ENCODE results near the gene SHC2. TPM values are rescaled to one million over a fixed set of nuclear protein-coding genes. Genes with fewer than 3 reads are reported as not detected.

The SHC2 gene
- polyA plus RNA-seq, 4 donors = 7.6 to 18.9 (median 12.3) TPM

GRCh38 chr19:478976-479375 is 18.1 kb upstream of the SHC2 start:
- DNase-seq (no peak), FAIRE-seq (no peak)
- Histone ChIP-seq H3K4me3 (ENCODE audit: low read depth in 1 of 3, low read length in 3 of 3) (no peak overlapping the region), H3K27ac (ENCODE audit: low read depth in 1 of 3, low read length in 2 of 3) (no peak overlapping the region), H3K4me1 (ENCODE audit: control insufficient read depth in 3 of 3, insufficient read depth in 2 of 3, low read depth in 1 of 3, low read length in 2 of 3) (no peaks in the 10 kb centered on the region), H3K9me3 (ENCODE audit: control insufficient read depth in 2 of 2, insufficient read depth in 1 of 2, low read depth in 1 of 2, low read length in 1 of 2) (no peaks in the 10 kb centered on the region), H3K36me3 (ENCODE audit: control insufficient read depth in 3 of 3, insufficient read depth in 2 of 3, low read depth in 1 of 3, low read length in 3 of 3) (no peaks in the 10 kb centered on the region), H3K27me3 (ENCODE audit: control insufficient read depth in 3 of 3, insufficient read depth in 3 of 3, low read length in 3 of 3) (no peaks in the 10 kb centered on the region)
- WGBS, 3 donors = 67 to 71% (median 70%) methylated on average over 14 of the region's 14 CpGs

- Histone ChIP-seq H3K27me3 (ENCODE audit: control insufficient read depth in 3 of 3, insufficient read depth in 3 of 3, low read length in 3 of 3) (no peaks in the 10 kb centered on the region), H3K4me1 (ENCODE audit: control insufficient read depth in 3 of 3, insufficient read depth in 2 of 3, low read depth in 1 of 3, low read length in 2 of 3) (no peaks in the 10 kb centered on the region), H3K9me3 (ENCODE audit: control insufficient read depth in 2 of 2, insufficient read depth in 1 of 2, low read depth in 1 of 2, low read length in 1 of 2) (no peaks in the 10 kb centered on the region), H3K36me3 (ENCODE audit: control insufficient read depth in 3 of 3, insufficient read depth in 2 of 3, low read depth in 1 of 3, low read length in 3 of 3) (no peaks in the 10 kb centered on the region), H3K4me3 (ENCODE audit: low read depth in 1 of 3, low read length in 3 of 3) (no peak overlapping the region), H3K27ac (ENCODE audit: low read depth in 1 of 3, low read length in 2 of 3) (no peak overlapping the region)
- FAIRE-seq = no peak
- 76 to 84% (median 84%) methylated on average over 25 to 26 of the region's 26 CpGs for WGBS, 3 donors
- DNase-seq = no peak
These were observed 17.5 kb upstream of the SHC2 start for GRCh38 chr19:478236-478903.

DNA sequence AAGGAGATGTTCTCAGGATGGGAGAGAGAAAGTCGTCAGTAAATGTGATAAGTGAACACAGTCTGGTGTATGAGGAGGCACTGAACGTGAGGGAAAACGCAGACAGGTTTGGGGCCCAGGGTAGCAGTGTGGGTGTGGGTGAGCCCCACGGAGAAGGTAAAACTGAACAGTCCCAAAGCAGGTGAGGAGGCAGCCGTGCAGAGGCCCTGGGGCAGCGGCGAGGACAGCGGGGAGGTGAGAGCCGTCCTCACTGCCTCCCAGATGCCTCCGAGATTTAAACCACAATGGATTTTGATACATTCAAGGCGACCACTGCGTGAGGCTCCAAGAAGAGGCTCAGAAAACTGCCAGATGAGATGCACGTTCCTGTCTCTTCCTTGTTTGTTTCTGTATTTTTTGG is 14.5 kb upstream of the SHC2 start:
- Histone ChIP-seq H3K27ac (ENCODE audit: low read depth in 1 of 3, low read length in 2 of 3) (no peak overlapping the region), H3K36me3 (ENCODE audit: control insufficient read depth in 3 of 3, insufficient read depth in 2 of 3, low read depth in 1 of 3, low read length in 3 of 3) (no peaks in the 10 kb centered on the region), H3K27me3 (ENCODE audit: control insufficient read depth in 3 of 3, insufficient read depth in 3 of 3, low read length in 3 of 3) (no peaks in the 10 kb centered on the region), H3K4me3 (ENCODE audit: low read depth in 1 of 3, low read length in 3 of 3) (no peak overlapping the region), H3K4me1 (ENCODE audit: control insufficient read depth in 3 of 3, insufficient read depth in 2 of 3, low read depth in 1 of 3, low read length in 2 of 3) (no peaks in the 10 kb centered on the region), H3K9me3 (ENCODE audit: control insufficient read depth in 2 of 2, insufficient read depth in 1 of 2, low read depth in 1 of 2, low read length in 1 of 2) (no peaks in the 10 kb centered on the region)
- 67 to 76% (median 76%) methylated on average over 13 of the region's 13 CpGs for WGBS, 3 donors
- DNase-seq (no peak), FAIRE-seq (no peak)

GRCh38 chr19:474126-475078 is 13.6 kb upstream of the SHC2 start:
- Histone ChIP-seq H3K27ac (ENCODE audit: low read depth in 1 of 3, low read length in 2 of 3) (no peak overlapping the region), H3K36me3 (ENCODE audit: control insufficient read depth in 3 of 3, insufficient read depth in 2 of 3, low read depth in 1 of 3, low read length in 3 of 3) (no peaks in the 10 kb centered on the region), H3K4me3 (ENCODE audit: low read depth in 1 of 3, low read length in 3 of 3) (no peak overlapping the region), H3K4me1 (ENCODE audit: control insufficient read depth in 3 of 3, insufficient read depth in 2 of 3, low read depth in 1 of 3, low read length in 2 of 3) (no peaks in the 10 kb centered on the region), H3K9me3 (ENCODE audit: control insufficient read depth in 2 of 2, insufficient read depth in 1 of 2, low read depth in 1 of 2, low read length in 1 of 2) (no peaks in the 10 kb centered on the region), H3K27me3 (ENCODE audit: control insufficient read depth in 3 of 3, insufficient read depth in 3 of 3, low read length in 3 of 3) (no peaks in the 10 kb centered on the region)
- FAIRE-seq = no peak
- DNase-seq = no peak
- WGBS, 3 donors = 69 to 74% (median 72%) methylated on average over 52 to 57 of the region's 57 CpGs

- Histone ChIP-seq H3K9me3 (ENCODE audit: control insufficient read depth in 2 of 2, insufficient read depth in 1 of 2, low read depth in 1 of 2, low read length in 1 of 2) (no peaks in the 10 kb centered on the region), H3K4me3 (ENCODE audit: low read depth in 1 of 3, low read length in 3 of 3) (no peak overlapping the region), H3K27ac (ENCODE audit: low read depth in 1 of 3, low read length in 2 of 3) (no peak overlapping the region), H3K36me3 (ENCODE audit: control insufficient read depth in 3 of 3, insufficient read depth in 2 of 3, low read depth in 1 of 3, low read length in 3 of 3) (no peaks in the 10 kb centered on the region), H3K27me3 (ENCODE audit: control insufficient read depth in 3 of 3, insufficient read depth in 3 of 3, low read length in 3 of 3) (no peaks in the 10 kb centered on the region), H3K4me1 (ENCODE audit: control insufficient read depth in 3 of 3, insufficient read depth in 2 of 3, low read depth in 1 of 3, low read length in 2 of 3) (no peaks in the 10 kb centered on the region)
- DNase-seq (no peak), FAIRE-seq (no peak)
- 66 to 72% (median 72%) methylated on average over 23 of the region's 23 CpGs for WGBS, 3 donors
These were observed 11.4 kb upstream of the SHC2 start for GRCh38 chr19:472005-472858.

GRCh38 chr19:470701-471100 is 9.9 kb upstream of the SHC2 start:
- H3K27ac ChIP-seq (ENCODE audit: low read depth in 1 of 3, low read length in 2 of 3) = no peak overlapping the region
- H3K9me3 ChIP-seq (ENCODE audit: control insufficient read depth in 2 of 2, insufficient read depth in 1 of 2, low read depth in 1 of 2, low read length in 1 of 2) = no peaks in the 10 kb centered on the region
- no peaks in the 10 kb centered on the region for H3K4me1 ChIP-seq (ENCODE audit: control insufficient read depth in 3 of 3, insufficient read depth in 2 of 3, low read depth in 1 of 3, low read length in 2 of 3)
- no peak for DNase-seq
- FAIRE-seq = no peak
- no peak overlapping the region for H3K4me3 ChIP-seq (ENCODE audit: low read depth in 1 of 3, low read length in 3 of 3)
- no peaks in the 10 kb centered on the region for H3K27me3 ChIP-seq (ENCODE audit: control insufficient read depth in 3 of 3, insufficient read depth in 3 of 3, low read length in 3 of 3)
- no peaks in the 10 kb centered on the region for H3K36me3 ChIP-seq (ENCODE audit: control insufficient read depth in 3 of 3, insufficient read depth in 2 of 3, low read depth in 1 of 3, low read length in 3 of 3)
- WGBS, 3 donors = 72 to 76% (median 75%) methylated on average over 20 of the region's 20 CpGs

- WGBS, 3 donors = 65 to 82% (median 80%) methylated on average over 5 to 7 of the region's 7 CpGs
- no peaks in the 10 kb centered on the region for H3K9me3 ChIP-seq (ENCODE audit: control insufficient read depth in 2 of 2, insufficient read depth in 1 of 2, low read depth in 1 of 2, low read length in 1 of 2)
- no peak for DNase-seq
- H3K4me3 ChIP-seq (ENCODE audit: low read depth in 1 of 3, low read length in 3 of 3) = no peak overlapping the region
- H3K27ac ChIP-seq (ENCODE audit: low read depth in 1 of 3, low read length in 2 of 3) = no peak overlapping the region
- no peaks in the 10 kb centered on the region for H3K27me3 ChIP-seq (ENCODE audit: control insufficient read depth in 3 of 3, insufficient read depth in 3 of 3, low read length in 3 of 3)
- no peaks in the 10 kb centered on the region for H3K4me1 ChIP-seq (ENCODE audit: control insufficient read depth in 3 of 3, insufficient read depth in 2 of 3, low read depth in 1 of 3, low read length in 2 of 3)
- no peak for FAIRE-seq
- H3K36me3 ChIP-seq (ENCODE audit: control insufficient read depth in 3 of 3, insufficient read depth in 2 of 3, low read depth in 1 of 3, low read length in 3 of 3) = no peaks in the 10 kb centered on the region
These were observed 9.0 kb upstream of the SHC2 start for GRCh38 chr19:469833-470232.

DNA sequence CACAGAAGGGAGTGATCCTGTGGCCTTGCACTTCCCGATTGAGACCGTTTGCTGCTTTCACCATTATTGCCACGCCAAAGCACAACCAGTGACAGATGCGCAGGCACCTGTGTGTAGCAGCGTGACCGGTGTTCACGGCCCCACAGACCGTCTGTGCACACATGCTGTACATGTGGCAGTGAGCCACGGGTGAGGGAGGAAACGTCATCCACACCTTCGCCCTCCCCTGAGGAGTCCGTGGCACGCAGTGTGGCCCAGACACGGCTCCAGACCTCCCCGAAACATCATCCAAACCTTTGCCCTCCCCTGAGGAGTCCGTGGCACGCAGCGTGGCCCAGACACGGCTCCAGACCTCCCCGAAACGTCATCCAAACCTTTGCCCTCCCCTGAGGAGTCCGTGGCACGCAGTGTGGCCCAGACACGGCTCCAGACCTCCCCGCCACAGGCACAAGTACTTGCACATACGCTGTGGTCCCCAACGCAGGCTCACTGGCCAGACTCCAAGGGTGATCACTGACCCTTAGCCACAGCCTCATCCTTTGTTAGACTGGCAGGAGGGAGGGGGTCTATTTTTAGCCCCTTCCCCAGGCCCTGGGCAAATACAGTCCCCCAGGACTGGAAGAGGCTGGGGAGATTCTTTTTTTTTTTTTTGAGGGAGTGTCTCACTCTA is 7.9 kb upstream of the SHC2 start:
- no peaks in the 10 kb centered on the region for H3K36me3 ChIP-seq (ENCODE audit: control insufficient read depth in 3 of 3, insufficient read depth in 2 of 3, low read depth in 1 of 3, low read length in 3 of 3)
- H3K4me3 ChIP-seq (ENCODE audit: low read depth in 1 of 3, low read length in 3 of 3) = no peak overlapping the region
- DNase-seq = no peak
- H3K27ac ChIP-seq (ENCODE audit: low read depth in 1 of 3, low read length in 2 of 3) = no peak overlapping the region
- no peaks in the 10 kb centered on the region for H3K27me3 ChIP-seq (ENCODE audit: control insufficient read depth in 3 of 3, insufficient read depth in 3 of 3, low read length in 3 of 3)
- H3K9me3 ChIP-seq (ENCODE audit: control insufficient read depth in 2 of 2, insufficient read depth in 1 of 2, low read depth in 1 of 2, low read length in 1 of 2) = no peaks in the 10 kb centered on the region
- no peak for FAIRE-seq
- WGBS, 3 donors = 39 to 76% (median 47%) methylated on average over 22 to 27 of the region's 27 CpGs
- no peaks in the 10 kb centered on the region for H3K4me1 ChIP-seq (ENCODE audit: control insufficient read depth in 3 of 3, insufficient read depth in 2 of 3, low read depth in 1 of 3, low read length in 2 of 3)
